ENCODE results near the gene NT5C3B.

NT5C3B gene

DNA sequence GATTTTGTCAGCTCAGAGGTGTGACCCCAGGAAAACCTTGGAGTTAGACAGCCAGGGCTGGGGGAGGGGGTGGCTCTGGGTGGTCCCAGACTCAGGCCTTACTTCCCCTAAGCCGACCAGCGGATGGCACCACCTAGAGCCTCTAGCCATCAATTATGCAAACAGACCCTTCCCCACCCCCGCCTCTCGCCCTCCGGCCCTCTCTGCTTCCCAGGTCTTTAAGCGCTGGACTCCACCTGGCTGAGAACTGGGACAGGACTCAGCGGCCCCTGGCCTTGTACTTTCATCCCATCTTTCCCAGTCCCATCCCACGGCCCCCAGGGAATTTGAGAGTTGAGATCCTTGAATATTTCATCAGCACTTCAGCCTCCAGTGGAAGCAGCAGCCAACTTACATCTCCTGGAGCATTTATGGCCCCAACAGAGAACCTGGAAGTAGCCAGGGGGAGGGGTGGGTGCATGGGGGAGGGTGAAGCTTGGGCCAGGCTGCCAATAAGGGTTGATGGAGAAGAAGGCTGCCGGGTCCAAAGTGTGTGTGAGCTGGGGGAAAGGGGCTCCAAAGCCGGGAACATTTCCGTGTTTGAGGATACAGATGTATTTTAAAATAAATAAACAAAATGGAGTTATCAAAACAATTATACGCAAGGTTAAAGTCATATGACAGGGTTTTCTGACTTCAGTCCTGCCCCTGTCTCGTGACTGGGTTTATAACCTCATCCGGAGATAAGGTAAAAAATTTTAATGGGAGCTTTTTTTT lies 42.1 kb downstream of the NT5C3B start (continued):
- TF ChIP-seq OSR2 (tag by site-specific recombination; IDR thresholded peaks at IDR 0.05) (peak; percentile 67), ZNF610 (tag by site-specific recombination; IDR thresholded peaks at IDR 0.05; ENCODE audit: borderline replicate concordance) (no peak; the same call in 1 of the 2 replicates), KLF17 (tag by site-specific recombination; IDR thresholded peaks at IDR 0.05) (no peak), ZNF560 (tag by site-specific recombination; IDR thresholded peaks at IDR 0.05; ENCODE audit: borderline replicate concordance) (no peak), ATF2 (tag by site-specific recombination; IDR thresholded peaks at IDR 0.05; ENCODE audit: low read depth) (no peak), ZNF10 (tag by site-specific recombination; IDR thresholded peaks at IDR 0.05) (no peak), ZNF280C (tag by site-specific recombination; IDR thresholded peaks at IDR 0.05) (no peak), ZNF24 (tag by site-specific recombination; IDR thresholded peaks at IDR 0.05) (peak; percentile 65; the same call in 1 of the 2 replicates), ZNF37A (tag by site-specific recombination; IDR thresholded peaks at IDR 0.05) (no peak), ZNF292 (tag by site-specific recombination; IDR thresholded peaks at IDR 0.05; ENCODE audit: borderline replicate concordance, low read depth) (no peak), ZSCAN16 (tag by site-specific recombination; IDR thresholded peaks at IDR 0.05) (no peak), ZEB2 (tag by site-specific recombination; IDR thresholded peaks at IDR 0.05) (peak; percentile 10; the same call in 1 of the 2 replicates), ZNF558 (tag by site-specific recombination; IDR thresholded peaks at IDR 0.05) (no peak), ZNF398 (tag by site-specific recombination; IDR thresholded peaks at IDR 0.05) (peak; percentile 44; the same call in 1 of the 2 replicates), ZNF138 (tag by site-specific recombination; IDR thresholded peaks at IDR 0.05; ENCODE audit: borderline replicate concordance) (no peak), ZNF626 (tag by site-specific recombination; IDR thresholded peaks at IDR 0.05) (no peak), ZNF585B (tag by site-specific recombination; IDR thresholded peaks at IDR 0.05) (no peak), SCRT1 (tag by site-specific recombination; IDR thresholded peaks at IDR 0.05; ENCODE audit: borderline replicate concordance) (no peak), WT1 (tag by site-specific recombination; IDR thresholded peaks at IDR 0.05) (peak; percentile 64; the same call in 1 of the 2 replicates), ZXDB (tag by site-specific recombination; IDR thresholded peaks at IDR 0.05) (peak; percentile 68), ZNF132 (tag by site-specific recombination; IDR thresholded peaks at IDR 0.05; ENCODE audit: borderline replicate concordance) (no peak), ZNF549 (tag by site-specific recombination; IDR thresholded peaks at IDR 0.05) (no peak), ZBTB7A (tag by site-specific recombination; IDR thresholded peaks at IDR 0.05; ENCODE audit: low read depth) (no peak; the same call in 1 of the 2 replicates), YY1 (tag by site-specific recombination; IDR thresholded peaks at IDR 0.05) (no peak), ZNF140 (tag by site-specific recombination; IDR thresholded peaks at IDR 0.05) (no peak), FEZF1 (tag by site-specific recombination; IDR thresholded peaks at IDR 0.05) (no peak)
- TF ChIP-seq, protein P1, sequence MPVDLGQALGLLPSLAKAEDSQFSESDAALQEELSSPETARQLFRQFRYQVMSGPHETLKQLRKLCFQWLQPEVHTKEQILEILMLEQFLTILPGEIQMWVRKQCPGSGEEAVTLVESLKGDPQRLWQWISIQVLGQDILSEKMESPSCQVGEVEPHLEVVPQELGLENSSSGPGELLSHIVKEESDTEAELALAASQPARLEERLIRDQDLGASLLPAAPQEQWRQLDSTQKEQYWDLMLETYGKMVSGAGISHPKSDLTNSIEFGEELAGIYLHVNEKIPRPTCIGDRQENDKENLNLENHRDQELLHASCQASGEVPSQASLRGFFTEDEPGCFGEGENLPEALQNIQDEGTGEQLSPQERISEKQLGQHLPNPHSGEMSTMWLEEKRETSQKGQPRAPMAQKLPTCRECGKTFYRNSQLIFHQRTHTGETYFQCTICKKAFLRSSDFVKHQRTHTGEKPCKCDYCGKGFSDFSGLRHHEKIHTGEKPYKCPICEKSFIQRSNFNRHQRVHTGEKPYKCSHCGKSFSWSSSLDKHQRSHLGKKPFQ (tag by site-specific recombination; IDR thresholded peaks at IDR 0.05): 0 out of 2 replicates have a peak, but pooled peaks have one; percentile 2
- TF ChIP-seq, protein P2, sequence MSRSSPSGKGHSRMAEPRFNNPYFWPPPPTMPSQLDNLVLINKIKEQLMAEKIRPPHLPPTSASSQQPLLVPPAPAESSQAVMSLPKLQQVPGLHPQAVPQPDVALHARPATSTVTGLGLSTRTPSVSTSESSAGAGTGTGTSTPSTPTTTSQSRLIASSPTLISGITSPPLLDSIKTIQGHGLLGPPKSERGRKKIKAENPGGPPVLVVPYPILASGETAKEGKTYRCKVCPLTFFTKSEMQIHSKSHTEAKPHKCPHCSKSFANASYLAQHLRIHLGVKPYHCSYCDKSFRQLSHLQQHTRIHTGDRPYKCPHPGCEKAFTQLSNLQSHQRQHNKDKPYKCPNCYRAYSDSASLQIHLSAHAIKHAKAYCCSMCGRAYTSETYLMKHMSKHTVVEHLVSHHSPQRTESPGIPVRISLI (tag by site-specific recombination; IDR thresholded peaks at IDR 0.05): peak; percentile 39; the same call in 1 of the 2 replicates
- TF ChIP-seq, protein P3, sequence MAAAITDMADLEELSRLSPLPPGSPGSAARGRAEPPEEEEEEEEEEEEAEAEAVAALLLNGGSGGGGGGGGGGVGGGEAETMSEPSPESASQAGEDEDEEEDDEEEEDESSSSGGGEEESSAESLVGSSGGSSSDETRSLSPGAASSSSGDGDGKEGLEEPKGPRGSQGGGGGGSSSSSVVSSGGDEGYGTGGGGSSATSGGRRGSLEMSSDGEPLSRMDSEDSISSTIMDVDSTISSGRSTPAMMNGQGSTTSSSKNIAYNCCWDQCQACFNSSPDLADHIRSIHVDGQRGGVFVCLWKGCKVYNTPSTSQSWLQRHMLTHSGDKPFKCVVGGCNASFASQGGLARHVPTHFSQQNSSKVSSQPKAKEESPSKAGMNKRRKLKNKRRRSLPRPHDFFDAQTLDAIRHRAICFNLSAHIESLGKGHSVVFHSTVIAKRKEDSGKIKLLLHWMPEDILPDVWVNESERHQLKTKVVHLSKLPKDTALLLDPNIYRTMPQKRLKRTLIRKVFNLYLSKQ (tag by site-specific recombination; IDR thresholded peaks at IDR 0.05; ENCODE audit: borderline replicate concordance): no peak
